Thyroid gland (tissue), 4 donors: ENCODE measurements around the gene EXOC4.

Source experiments
- CTCF ChIP-seq, 6 experiments: fragments of 200-600 bp in 3 of 6; fragments of 450-650 bp in 3 of 6; sonication (generic) in 3 of 6; IDR thresholded peaks; one replicate each; pipeline ENCODE4 v1.5.1; 2016 to 2019; ENCODE audit warnings: antibody characterized with exemption in 6 of 6, mild to moderate bottlenecking in 2 of 6, inconsistent platforms in 1 of 6, moderate library complexity in 1 of 6
- POLR2A ChIP-seq, 2 donors: fragments of 450-650 bp; IDR thresholded peaks; one replicate each; pipeline ENCODE4 v1.6.1; 2017; ENCODE audit warnings: antibody characterized with exemption in 2 of 2, mild to moderate bottlenecking in 2 of 2, moderate library complexity in 1 of 2

GRCh38 chr7:133973710-133974109 is 720.8 kb downstream of the EXOC4 start:
- TF ChIP-seq POLR2A (IDR thresholded peaks at IDR 0.05) (no peak), CTCF (IDR thresholded peaks at IDR 0.05) (no peak)
